ENCODE data around the gene ZSCAN23. TPM values are rescaled to one million over a fixed set of nuclear protein-coding genes. Genes with fewer than 3 reads are reported as not detected.

ZSCAN23 gene
- total and polyA plus RNA-seq, 9 of the 15 experiments (the other 6 are each of a cell fraction or from before 2014, with no cell fraction given) = 0.05 to 0.29 (median 0.21) TPM; not detected in 1

- TF ChIP-seq POLR3G (IDR thresholded peaks at IDR 0.05; ENCODE audit: extremely low read depth, insufficient read length, insufficient replicate concordance) (no peak), ZNF586 (CRISPR knock-in tag; conservative IDR thresholded peaks at IDR 0.05) (no peak), ZKSCAN8 (CRISPR knock-in tag; IDR thresholded peaks at IDR 0.05) (0 out of 2 replicates have a peak, but pooled peaks have one; percentile 23), ZC3H4 (CRISPR knock-in tag; IDR thresholded peaks at IDR 0.05; ENCODE audit: borderline replicate concordance) (no peak), ZEB2 (IDR thresholded peaks at IDR 0.05) (peak; percentile 87), POLR2H (tag; IDR thresholded peaks at IDR 0.05; ENCODE audit: low read depth) (peak; percentile 93), ZNF165 (CRISPR knock-in tag; IDR thresholded peaks at IDR 0.05; ENCODE audit: borderline replicate concordance) (no peak; the same call in 1 of the 2 replicates), CBFA2T3 (IDR thresholded peaks at IDR 0.05) (peak; percentile 29; the same call in 1 of the 2 replicates), PCBP2 (IDR thresholded peaks at IDR 0.05; ENCODE audit: low read depth, low read length, poor library complexity, severe bottlenecking) (no peak), HIVEP1 (CRISPR knock-in tag; IDR thresholded peaks at IDR 0.05) (no peak), NELFE (IDR thresholded peaks at IDR 0.05; ENCODE audit: insufficient read depth, insufficient read length) (no peak), BRD9 (IDR thresholded peaks at IDR 0.05; ENCODE audit: low read depth, partially characterized antibody) (no peak), CREM (IDR thresholded peaks at IDR 0.05; ENCODE audit: low read depth) (peak; percentile 88), ELF1 (tag; IDR thresholded peaks at IDR 0.05) (peak; percentile 98), CCAR2 (IDR thresholded peaks at IDR 0.05; ENCODE audit: low read depth, low read length) (0 out of 2 replicates have a peak, but pooled peaks have one; percentile 83), PURB (CRISPR knock-in tag; IDR thresholded peaks at IDR 0.05; ENCODE audit: low read depth) (no peak), HOXB6 (CRISPR knock-in tag; IDR thresholded peaks at IDR 0.05; ENCODE audit: borderline replicate concordance) (0 out of 2 replicates have a peak, but pooled peaks have one; percentile 14), SMAD3 (CRISPR knock-in tag; conservative IDR thresholded peaks at IDR 0.05) (peak; percentile 54), SAP30 (IDR thresholded peaks at IDR 0.05; ENCODE audit: borderline replicate concordance, insufficient read depth, low read depth, low read length, poor library complexity, severe bottlenecking) (no peak), PTRF (tag; IDR thresholded peaks at IDR 0.05) (no peak)
- TF ChIP-seq, protein P1, sequence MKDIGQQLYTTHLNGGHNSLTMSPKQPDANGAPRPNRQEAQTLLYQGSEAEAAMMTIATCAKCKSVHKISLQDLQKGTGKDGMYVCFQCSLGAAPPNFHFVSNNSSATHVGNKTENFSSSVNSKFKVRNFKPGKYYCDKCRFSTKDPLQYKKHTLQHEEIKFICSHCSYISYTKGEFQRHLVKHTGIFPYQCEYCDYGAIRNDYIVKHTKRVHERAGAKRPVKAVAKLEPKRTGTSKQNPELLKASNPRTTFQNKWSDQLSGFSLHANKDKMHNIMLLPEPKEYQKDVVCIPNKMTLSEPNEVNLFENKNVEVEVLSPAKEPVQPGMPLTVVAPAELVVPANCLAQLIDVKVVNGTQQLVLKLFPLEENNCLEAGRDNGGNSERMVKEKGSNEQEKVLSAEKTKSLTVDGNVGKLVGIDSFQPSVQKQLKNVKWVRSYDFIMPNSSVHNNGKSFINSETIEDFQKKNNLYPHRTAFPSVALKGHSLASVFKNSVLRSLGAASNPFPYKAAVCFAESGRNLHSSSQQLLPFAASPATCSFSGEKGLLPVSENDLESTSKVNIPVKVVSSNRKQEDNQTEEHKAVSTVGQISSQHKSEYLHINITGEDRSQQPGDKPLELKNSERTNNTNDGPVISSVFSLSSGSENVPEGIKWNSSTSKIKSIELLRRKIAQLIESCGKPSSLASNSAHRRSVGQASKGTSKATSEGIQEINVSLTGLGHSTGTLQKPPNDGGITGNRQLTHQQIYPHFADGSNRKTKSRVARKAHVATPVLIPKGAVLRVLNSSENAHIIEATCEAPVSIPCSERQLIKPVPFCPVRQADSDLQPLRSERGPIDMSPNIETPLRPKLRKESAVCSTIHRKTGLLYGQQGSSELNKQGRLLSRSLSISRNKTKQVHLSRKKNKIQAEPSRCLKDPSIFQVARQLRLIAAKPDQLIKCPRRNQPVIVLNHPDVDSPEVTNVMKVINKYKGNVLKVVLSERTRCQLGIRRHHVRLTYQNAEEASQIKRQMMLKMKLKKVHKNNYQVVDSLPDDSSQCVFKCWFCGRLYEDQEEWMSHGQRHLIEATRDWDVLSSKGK (CRISPR knock-in tag; IDR thresholded peaks at IDR 0.05) = no peak
- TF ChIP-seq, protein P2, sequence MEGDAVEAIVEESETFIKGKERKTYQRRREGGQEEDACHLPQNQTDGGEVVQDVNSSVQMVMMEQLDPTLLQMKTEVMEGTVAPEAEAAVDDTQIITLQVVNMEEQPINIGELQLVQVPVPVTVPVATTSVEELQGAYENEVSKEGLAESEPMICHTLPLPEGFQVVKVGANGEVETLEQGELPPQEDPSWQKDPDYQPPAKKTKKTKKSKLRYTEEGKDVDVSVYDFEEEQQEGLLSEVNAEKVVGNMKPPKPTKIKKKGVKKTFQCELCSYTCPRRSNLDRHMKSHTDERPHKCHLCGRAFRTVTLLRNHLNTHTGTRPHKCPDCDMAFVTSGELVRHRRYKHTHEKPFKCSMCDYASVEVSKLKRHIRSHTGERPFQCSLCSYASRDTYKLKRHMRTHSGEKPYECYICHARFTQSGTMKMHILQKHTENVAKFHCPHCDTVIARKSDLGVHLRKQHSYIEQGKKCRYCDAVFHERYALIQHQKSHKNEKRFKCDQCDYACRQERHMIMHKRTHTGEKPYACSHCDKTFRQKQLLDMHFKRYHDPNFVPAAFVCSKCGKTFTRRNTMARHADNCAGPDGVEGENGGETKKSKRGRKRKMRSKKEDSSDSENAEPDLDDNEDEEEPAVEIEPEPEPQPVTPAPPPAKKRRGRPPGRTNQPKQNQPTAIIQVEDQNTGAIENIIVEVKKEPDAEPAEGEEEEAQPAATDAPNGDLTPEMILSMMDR (IDR thresholded peaks at IDR 0.05 in 2 of 3, conservative IDR thresholded peaks at IDR 0.05 in 1 of 3; ENCODE audit: insufficient read depth in 2 of 3, low read depth in 1 of 3, low read length in 3 of 3) = peak; percentile 74 to 82 (median 79)
These were observed 43.8 kb downstream of the ZSCAN23 start, which contains the start of gene ZSCAN12 (continued) for GRCh38 chr6:28399350-28400121.
